HS-27A (cell line): ENCODE results near the gene ELOVL6.

Experiments used
- DNase-seq: peaks from one replicate; pipeline ENCODE4 v3.0.0-alpha.2; 2012; ENCODE audit warnings: low read depth, missing footprints

Gene ELOVL6

DNA sequence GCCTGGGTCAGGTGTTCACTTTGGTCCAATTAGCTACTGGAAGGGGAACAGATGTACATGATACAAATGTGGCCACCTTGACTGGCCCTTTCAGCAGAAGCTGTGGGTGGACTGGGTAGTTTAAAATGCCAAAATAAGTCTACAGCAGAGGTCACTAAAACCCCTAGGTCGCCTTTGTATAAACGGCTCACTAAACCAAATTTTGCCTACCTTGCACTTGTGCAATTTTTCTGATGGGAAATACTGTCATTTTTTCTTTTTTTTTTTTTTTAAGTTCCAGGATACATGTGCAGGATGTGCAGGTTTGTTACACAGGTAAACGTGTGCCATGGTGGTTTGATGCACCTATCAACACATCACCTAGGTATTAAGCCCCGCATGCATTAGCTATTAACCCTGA, 176.0 kb downstream of the ELOVL6 start:
- DNase-seq: no peak

DNA sequence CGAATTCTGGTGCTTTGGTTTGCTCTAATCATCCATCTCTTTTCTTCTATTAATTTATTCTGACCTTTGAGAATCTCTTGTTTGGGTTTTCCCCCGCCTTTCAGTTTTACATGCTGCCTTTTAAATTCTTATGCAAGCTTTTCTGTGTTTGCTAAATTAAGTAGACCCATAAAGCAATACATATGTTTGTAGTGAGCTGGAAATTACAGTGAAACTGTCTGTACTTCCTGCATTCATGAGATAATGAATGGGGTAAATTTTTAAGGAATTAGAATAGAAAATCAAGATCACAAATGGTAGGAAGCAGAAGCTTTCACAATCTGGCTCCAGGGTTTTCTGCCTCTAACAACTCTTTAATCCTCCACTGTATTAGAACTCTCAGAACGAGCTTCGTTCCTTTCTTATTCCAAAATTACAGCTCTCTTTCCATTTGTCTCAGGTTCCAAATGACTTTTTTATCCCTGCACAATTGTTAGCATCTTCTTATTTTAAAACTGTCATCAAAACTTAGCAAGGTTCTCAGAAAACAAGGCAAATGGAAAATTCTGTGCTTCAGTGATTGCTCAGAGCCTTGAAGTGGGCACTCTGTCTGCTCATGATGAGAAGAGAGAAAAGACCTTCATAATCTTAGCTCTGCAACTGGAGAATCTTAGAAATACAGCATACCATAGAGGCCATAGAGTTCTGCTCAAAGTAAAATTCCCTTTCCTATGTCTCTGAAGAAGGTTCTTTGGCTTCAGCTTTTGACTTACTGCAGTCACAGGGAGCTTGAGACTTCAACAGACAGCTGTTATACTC, 177.6 kb downstream of the ELOVL6 start:
- DNase-seq: no peak

DNA sequence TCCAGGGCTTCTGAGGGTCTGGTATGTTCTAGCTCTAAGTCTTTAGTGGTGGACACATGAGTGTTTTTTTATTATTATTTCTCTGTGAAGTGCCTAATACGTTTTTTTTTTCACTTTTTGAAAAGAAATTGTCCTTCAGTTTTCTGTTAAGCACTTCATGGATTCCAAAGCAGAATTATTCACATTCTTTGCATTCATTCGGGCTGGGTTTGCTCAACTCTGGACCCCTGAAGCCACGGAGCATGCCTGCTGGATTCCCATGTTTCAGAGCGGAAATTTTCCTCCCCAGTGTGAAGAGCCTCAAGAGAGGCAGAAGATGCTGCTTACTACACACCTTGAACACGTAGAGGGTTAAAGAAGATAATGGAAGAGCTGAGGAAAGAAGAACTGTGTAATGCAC, 178.3 kb downstream of the ELOVL6 start:
- peak; percentile 68 for DNase-seq

GRCh38 chr4:110019153-110019552, 179.3 kb downstream of the ELOVL6 start:
- DNase-seq: no peak

DNA sequence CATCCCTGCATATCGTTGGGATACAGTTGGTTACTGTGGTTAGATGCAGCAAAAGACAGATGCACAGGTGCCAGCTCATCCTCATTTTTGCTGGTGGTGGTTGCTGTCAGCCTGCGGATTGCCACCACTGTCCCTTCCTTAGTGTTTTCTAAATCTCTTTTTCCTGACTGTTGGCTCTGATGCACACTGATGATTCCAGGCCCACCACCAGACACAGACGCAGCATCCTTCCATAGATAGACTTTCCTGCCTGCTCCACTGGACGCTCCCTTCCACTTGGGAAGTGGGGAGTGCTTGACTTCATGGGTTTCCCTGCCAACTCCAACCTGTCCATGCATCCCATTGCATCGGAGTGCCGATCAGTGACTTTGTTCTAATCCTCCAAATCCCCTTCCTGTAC, 184.2 kb downstream of the ELOVL6 start:
- no peak for DNase-seq

DNA sequence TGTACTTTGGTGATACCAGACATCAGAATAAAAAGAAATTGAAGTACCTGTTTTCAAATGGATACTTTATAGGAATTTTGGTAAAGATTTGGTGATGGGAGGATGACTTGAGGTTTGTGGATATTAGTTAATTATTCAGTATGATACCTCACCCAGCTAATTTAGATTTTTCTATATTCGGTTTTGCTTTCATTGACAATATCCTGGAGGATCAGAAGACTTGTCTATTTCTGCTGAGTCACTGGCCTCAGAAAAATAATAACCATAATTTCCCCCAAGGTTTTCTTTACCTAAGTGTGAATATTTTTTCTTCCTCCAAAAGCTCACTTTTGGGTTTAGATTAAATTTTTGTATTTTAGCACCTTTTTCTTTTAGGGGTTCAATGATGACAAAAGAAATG, 185.5 kb downstream of the ELOVL6 start:
- no peak for DNase-seq

- DNase-seq: no peak
Measured at GRCh38 chr4:110010797-110011196, 187.6 kb downstream of the ELOVL6 start.

GRCh38 chr4:110009550-110009949, 188.9 kb downstream of the ELOVL6 start:
- no peak for DNase-seq

DNA sequence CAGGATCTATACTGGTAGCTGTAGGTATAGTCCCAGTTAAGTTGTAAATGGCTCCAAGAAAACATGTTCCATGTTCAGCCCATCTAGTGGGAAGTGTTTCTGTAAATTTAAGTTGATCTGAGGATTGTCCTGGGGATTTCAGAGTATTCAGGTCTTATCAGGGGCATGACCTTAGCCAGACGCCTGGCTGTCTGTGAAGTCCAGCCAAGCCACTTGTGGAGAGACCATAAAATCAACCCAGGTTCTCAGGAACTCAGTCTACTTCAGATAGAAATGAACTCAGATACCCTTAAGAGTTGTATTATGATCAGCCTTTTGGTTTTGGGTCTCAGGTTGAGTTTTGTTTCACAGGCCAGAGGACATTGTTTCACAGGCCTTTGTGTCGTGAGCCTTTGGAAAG, 189.9 kb downstream of the ELOVL6 start:
- no peak for DNase-seq

GRCh38 chr4:110007217-110007616, 191.2 kb downstream of the ELOVL6 start:
- no peak for DNase-seq

DNA sequence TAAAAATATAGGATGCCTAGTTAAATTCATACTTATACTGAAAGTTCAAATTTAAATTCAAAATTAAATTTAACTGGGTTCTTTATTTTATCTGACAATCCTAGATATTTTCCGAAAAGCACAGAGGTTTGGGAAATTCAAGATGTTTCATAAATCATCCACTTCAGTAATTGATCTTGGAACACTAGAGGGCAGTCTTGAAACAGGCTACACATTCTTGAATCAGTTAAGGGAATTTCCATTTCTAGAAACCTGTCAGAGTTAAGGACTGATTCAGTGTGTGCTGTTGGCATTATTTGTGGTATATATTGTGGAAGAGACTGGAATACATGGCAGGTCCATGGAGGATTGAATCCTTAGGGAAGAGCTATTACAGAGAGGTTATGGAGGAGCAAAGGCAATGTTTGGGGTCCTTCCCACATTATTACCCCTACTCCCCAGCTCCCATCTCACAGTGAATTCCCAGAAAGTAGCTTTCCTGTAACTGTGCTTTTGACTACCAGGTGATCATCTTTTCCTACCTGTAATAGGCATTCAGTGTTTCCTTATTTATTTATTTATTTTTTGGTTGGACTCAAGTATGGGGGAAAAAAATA, 192.9 kb downstream of the ELOVL6 start:
- peak; percentile 48 for DNase-seq

DNA sequence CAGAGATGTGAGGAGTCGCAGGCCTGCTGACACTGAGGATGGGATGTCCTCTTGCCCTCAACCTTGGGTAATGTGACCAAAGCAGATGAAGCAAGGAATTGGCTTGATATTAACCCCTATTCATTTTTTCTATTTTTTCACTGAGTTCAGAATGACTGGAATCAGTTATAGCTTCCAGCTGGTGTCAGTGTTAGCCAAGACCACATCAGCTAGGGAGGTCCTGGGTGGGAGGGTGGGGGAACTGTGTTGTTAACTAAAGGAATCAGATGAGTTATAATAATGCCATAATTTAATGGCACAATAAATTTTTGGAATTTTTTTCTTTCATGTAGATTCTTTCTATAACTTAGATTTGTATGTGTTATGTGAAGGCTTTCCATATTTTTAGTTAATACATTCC, 193.9 kb downstream of the ELOVL6 start:
- DNase-seq: no peak

DNA sequence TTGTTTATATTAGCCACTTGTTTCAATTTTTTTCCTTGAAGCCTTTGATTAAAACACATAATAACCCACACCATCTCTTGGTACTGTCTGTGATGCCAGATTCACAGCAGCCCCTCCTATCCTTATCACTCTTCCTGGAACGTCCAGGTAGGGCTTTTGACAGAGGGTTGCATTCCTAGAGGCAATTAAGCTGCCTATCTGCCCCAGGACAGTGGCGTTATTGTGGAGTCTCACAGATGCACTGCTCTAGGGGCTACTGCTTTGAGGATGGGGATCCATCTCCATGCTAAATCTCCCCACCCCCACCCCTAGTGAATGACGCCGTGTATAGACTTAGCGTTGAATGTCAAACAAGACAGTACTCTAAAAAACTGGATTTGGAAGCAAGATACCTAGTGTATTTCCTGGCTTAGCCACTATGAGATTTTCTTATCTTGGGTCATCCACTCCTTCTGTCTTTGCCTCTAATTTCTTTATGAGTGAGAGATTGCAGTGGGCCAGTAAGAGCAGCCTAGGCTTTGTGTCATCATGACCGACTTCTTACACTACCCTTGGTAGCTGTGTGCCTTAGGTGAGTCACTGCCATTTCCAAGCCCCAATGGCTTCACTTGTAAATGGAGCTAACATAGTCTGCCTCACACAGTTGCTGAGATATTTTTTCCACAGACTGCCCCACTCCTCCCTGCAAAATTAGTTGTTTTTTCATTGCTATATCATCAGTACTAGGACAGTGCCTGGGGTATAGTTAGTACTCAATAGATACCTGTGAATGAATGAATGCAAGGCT, 194.8 kb downstream of the ELOVL6 start:
- no peak for DNase-seq

DNA sequence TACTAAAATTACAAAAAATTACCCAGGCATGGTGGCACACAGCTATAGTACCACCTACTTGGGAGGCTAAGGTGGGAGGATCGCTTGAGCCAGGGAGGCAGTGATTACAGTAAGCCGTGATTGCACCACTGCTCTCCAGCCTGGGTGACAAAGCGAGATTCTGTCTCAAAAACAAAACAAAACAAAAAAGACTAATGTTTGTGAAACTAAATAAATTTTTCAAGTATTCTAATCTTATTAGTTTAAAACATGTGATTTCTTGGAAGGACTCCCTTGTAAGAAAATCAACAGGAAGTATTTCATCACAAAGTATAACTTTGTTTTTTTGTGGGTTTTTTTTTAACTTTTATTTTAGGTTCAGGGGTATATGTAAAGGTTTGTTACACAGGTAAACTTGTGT, 196.1 kb downstream of the ELOVL6 start:
- DNase-seq: no peak

- no peak for DNase-seq
Measured at GRCh38 chr4:109999585-109999912, 198.9 kb downstream of the ELOVL6 start.

DNA sequence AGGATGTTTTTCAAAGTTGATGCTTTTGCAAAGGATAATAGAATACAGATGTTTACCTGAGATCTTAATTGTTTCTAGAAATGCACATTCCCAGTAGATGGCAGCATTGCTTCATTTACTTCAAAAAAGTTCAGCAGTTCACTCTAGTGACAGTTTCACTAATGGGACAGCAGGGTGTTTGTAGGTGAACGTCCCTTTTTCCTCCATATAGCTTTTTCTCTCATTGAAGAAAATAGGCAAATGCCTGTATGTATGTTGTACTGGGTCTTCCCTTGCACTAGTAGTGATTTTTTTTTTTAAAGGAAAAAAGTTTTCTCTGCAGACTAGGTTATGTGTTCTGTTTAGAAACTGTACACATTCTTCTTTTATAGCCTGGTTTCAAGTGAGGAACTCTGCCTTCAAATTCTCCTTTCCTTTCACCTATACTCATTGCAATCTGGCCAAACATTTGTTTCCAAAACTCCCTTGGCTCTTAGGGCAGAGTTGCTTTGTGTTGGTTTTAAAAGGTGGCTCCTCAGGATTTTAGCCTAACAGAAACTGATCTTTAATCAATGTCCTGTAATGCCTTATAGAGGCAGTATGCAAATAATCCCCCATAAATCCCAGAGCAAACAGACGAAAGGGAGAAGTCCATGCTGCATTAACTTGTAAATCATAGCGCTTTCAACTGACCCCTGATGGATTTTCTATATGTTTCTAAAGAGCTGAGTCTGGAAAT, 199.4 kb downstream of the ELOVL6 start:
- DNase-seq: peak; percentile 63

GRCh38 chr4:109996526-109996925, 201.9 kb downstream of the ELOVL6 start:
- DNase-seq: no peak
